Peyer's patch (tissue), 4 donors: Measurements from ENCODE around the gene TMEM63B. TPM values are rescaled to one million over a fixed set of nuclear protein-coding genes. Genes with fewer than 3 reads are reported as not detected.
"Not testable (repeated sequence)": the region's sequence is repeated elsewhere in the genome, so short reads cannot be mapped to it uniquely, and the experiment has no call there.

ENCODE experiments used
- DNase-seq, 3 donors: peaks; one replicate each; pipeline ENCODE4 v3.0.0-alpha.2; 2017 to 2019
- H3K27ac ChIP-seq, 4 donors: fragments of 200-600 bp; sonication (generic); one replicate each; pipeline ENCODE4 v1.5.1; 2016 to 2019
- H3K27me3 ChIP-seq, 2 donors: fragments of 200-600 bp; sonication (generic); one replicate each; pipeline ENCODE4 v1.5.1; 2019
- H3K36me3 ChIP-seq, 3 donors: fragments of 200-600 bp; sonication (generic); one replicate each; pipeline ENCODE4 v1.5.1; 2016 to 2019
- H3K4me1 ChIP-seq, 4 donors: fragments of 200-600 bp; sonication (generic); one replicate each; pipeline ENCODE4 v1.5.1; 2016 to 2019
- H3K4me3 ChIP-seq, 4 donors: fragments of 200-600 bp; sonication (generic); 1 replicate in 3 of 4; 2 replicates in 1 of 4; pipeline ENCODE4 v1.5.1; 2016 to 2019; ENCODE audit warnings: mild to moderate bottlenecking in 1 of 4
- H3K9me3 ChIP-seq, 4 donors: fragments of 200-600 bp; sonication (generic); one replicate each; pipeline ENCODE4 v1.5.1; 2016 to 2019; ENCODE audit warnings: mild to moderate bottlenecking in 1 of 4
- POLR2A ChIP-seq, 2 donors: fragments of 450-650 bp; IDR thresholded peaks; one replicate each; pipeline ENCODE4 v1.5.1; 2017; ENCODE audit warnings: antibody characterized with exemption in 2 of 2, mild to moderate bottlenecking in 2 of 2, moderate library complexity in 2 of 2
- total RNA-seq, 4 donors: library from RNA; depleted of rRNA; stranded (reverse); fragments of >200 nt; gene quantifications; one replicate each; pipeline ENCODE4 v1.1.0, GENCODE V29; 2016
- TF ChIP-seq, protein P1 (sequence below), 6 experiments: fragments of 450-650 bp in 4 of 6; fragments of 200-600 bp in 2 of 6; sonication (generic) in 1 of 6; IDR thresholded peaks; one replicate each; pipeline ENCODE4 v1.5.1; 2017 to 2019; ENCODE audit warnings: antibody characterized with exemption in 6 of 6, mild to moderate bottlenecking in 3 of 6, moderate library complexity in 1 of 6

TMEM63B gene
- total RNA-seq, 4 donors from 2014 or later, result 56.9 to 92.1 (median 81.9) TPM

DNA sequence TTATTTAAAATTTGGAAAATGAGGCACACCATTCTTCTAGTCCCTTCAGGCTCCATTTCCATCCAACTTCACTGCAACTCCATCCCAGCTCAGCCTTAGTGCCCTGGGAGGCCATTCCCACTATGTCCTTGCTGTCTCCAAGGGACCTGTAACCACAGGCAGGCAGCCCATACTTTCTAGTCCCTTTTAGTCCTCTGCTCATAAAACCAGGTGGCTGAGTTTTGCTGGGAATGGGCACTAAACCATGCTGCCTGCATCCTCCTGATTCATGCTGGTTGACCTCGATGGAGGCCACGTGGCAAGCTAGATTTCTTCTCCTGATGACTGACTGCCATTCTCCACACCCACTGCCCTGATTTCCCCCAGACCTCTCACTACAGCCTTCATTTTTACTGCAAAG lies 61.9 kb downstream of the TMEM63B start:
- Histone ChIP-seq H3K4me3 (no peak overlapping the region), H3K27ac (no peak overlapping the region), H3K4me1 (no peaks in the 10 kb centered on the region), H3K27me3 (no peaks in the 10 kb centered on the region), H3K9me3 (no peaks in the 10 kb centered on the region), H3K36me3 (no peaks in the 10 kb centered on the region)
- TF ChIP-seq POLR2A (IDR thresholded peaks at IDR 0.05), result no peak
- TF ChIP-seq, protein P1, sequence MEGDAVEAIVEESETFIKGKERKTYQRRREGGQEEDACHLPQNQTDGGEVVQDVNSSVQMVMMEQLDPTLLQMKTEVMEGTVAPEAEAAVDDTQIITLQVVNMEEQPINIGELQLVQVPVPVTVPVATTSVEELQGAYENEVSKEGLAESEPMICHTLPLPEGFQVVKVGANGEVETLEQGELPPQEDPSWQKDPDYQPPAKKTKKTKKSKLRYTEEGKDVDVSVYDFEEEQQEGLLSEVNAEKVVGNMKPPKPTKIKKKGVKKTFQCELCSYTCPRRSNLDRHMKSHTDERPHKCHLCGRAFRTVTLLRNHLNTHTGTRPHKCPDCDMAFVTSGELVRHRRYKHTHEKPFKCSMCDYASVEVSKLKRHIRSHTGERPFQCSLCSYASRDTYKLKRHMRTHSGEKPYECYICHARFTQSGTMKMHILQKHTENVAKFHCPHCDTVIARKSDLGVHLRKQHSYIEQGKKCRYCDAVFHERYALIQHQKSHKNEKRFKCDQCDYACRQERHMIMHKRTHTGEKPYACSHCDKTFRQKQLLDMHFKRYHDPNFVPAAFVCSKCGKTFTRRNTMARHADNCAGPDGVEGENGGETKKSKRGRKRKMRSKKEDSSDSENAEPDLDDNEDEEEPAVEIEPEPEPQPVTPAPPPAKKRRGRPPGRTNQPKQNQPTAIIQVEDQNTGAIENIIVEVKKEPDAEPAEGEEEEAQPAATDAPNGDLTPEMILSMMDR (IDR thresholded peaks at IDR 0.05), result no peak
- DNase-seq, result no peak

DNA sequence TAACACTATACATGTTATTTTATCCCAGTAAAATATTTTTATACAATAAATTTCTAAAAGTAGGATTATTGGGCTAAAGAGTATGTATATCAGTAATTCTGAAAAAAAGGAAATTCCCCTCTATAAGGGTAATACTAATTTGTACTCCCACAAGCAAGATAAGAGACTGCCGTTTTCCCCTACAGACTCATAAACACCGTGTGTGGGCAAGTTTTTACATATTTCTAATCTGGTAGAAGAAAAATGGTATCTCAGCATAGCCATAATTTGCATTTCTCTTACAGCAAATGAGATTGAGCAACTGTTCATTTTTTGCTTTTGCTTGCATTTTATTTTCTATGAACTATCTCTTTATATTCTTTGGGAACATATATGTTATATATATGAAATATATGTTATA lies 63.4 kb downstream of the TMEM63B start:
- no peak for TF ChIP-seq POLR2A (IDR thresholded peaks at IDR 0.05)
- TF ChIP-seq, protein P1 (IDR thresholded peaks at IDR 0.05), result no peak
- no peaks in the 10 kb centered on the region for H3K9me3 ChIP-seq
- no peak for DNase-seq

DNA sequence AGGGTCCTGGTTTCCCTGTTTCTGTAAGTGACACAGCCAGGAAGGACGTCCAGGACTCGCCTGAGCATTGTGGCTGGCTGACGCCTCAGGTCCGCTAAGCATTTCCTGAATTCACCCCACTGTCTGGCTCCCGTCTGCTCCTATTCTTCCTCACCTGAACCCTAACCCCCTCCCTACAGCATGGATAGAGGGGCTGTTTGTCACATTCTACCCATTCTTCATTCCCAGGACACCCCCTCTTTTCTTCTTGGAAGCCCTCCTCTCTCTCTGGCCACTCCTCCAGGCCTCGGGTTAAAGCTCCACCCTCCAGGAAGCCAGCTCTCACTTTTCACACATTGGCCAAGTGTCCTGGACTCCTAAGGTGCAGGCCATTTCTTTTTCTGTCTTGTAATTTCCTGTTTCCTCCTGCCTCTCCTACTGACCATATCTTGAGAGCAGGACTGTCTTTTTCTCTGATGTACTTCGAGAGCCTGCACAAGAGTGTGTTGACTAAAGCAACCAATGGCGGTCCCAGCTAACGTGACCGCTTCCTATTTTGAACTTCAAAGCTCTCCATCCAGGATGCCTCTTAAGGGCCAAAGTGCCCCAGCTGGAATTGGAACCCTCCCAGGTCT lies 65.2 kb downstream of the TMEM63B start:
- TF ChIP-seq POLR2A (IDR thresholded peaks at IDR 0.05), result no peak
- Histone ChIP-seq H3K27ac (no peak overlapping the region), H3K4me3 (no peak overlapping the region)

More for the DNA sequence above, 63.4 kb downstream of the TMEM63B start:
- H3K36me3 ChIP-seq, result no peaks in the 10 kb centered on the region
- H3K27ac ChIP-seq, result no peak overlapping the region
- H3K4me1 ChIP-seq, result no peaks in the 10 kb centered on the region
- no peaks in the 10 kb centered on the region for H3K27me3 ChIP-seq
- no peak overlapping the region for H3K4me3 ChIP-seq

DNA sequence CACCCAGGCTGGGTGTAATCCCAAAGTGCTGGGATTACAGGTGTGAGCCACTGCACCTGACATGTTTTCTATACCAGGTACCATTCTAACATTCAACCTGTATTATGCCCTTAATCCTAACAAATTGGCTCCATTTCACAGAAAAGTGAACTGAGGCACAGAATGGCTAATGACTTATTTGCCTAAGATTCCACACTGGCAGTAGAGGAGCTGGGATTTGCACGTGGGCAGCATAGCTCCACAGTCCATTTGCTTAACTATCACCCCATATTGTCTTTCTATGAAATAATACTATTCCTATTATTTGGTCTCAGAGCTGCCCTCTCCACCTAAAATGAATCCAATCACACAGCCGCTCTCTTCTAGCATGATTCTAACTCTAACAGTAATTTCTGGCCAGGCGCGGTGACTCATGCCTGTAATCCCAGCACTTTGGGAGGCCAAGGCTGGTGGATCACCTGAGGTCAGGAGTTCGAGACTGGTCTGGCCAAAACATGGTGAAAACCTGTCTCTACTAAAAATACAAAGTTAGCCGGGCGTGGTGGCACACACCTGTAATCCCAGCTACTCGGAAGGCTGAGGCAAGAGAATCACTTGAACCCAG lies 66.1 kb downstream of the TMEM63B start:
- Histone ChIP-seq H3K27ac (no peak overlapping the region), H3K36me3 (no peaks in the 10 kb centered on the region), H3K4me3 (no peak overlapping the region), H3K9me3 (no peaks in the 10 kb centered on the region), H3K27me3 (no peaks in the 10 kb centered on the region), H3K4me1 (no peaks in the 10 kb centered on the region)
- TF ChIP-seq, protein P1 (IDR thresholded peaks at IDR 0.05), result no peak
- no peak for TF ChIP-seq POLR2A (IDR thresholded peaks at IDR 0.05)
- DNase-seq, result no peak

More for the DNA sequence above, 65.2 kb downstream of the TMEM63B start:
- Histone ChIP-seq H3K4me1 (no peaks in the 10 kb centered on the region), H3K36me3 (no peaks in the 10 kb centered on the region), H3K27me3 (no peaks in the 10 kb centered on the region), H3K9me3 (no peaks in the 10 kb centered on the region)
- no peak for DNase-seq

DNA sequence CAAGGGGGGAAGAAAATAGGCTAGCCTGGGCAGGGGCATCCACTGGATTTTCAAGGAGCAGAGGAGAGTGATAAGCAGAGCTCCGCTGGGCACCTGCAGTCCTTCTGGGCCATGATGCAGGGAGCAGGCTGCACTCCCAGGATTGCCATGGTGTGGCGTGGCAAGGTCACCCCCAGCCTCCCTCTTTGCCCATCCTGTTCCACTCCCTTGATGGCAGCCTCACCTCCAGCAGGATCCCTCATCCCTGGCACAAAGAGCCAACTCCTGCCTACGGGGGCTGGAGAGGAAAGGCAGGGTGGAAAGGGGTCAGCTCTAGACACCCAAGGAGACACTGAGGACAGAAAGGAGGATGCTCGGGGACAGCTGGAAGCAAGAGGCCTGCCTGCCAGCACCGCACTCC lies 67.0 kb downstream of the TMEM63B start:
- TF ChIP-seq, protein P1 (IDR thresholded peaks at IDR 0.05), result no peak
- TF ChIP-seq POLR2A (IDR thresholded peaks at IDR 0.05), result no peak
- no peaks in the 10 kb centered on the region for H3K4me1 ChIP-seq
- no peak for DNase-seq
- no peaks in the 10 kb centered on the region for H3K9me3 ChIP-seq
- H3K4me3 ChIP-seq, result no peak overlapping the region
- no peak overlapping the region for H3K27ac ChIP-seq
- no peaks in the 10 kb centered on the region for H3K36me3 ChIP-seq
- H3K27me3 ChIP-seq, result no peaks in the 10 kb centered on the region

DNA sequence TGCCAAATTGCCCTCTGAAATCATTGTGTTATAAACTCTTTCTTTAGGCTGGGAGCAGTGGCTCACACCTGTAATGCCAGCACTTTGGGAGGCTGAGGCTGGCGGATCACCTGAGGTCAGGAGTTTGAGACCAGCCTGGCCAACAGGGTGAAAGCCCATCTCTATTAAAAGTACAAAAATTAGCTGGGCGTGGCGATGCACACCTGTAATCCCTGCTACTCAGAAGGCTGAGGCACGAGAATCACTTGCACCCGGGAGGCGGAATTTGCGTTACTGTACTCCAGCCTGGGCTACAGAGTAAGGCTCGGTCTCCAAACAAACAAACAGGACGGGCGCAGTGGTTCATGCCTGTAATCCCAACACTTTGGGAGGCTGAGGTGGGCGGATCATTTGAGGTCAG lies 69.0 kb downstream of the TMEM63B start:
- not testable (repeated sequence) for H3K4me3 ChIP-seq, H3K27ac ChIP-seq, DNase-seq, H3K4me1 ChIP-seq, H3K36me3 ChIP-seq, H3K27me3 ChIP-seq, H3K9me3 ChIP-seq
